SJSA1 (cell line): ENCODE results near the gene EFL1. TPM values are rescaled to one million over a fixed set of nuclear protein-coding genes. Genes with fewer than 3 reads are reported as not detected.
A peak's percentile ranks its signal among the peaks of the same experiment; 100 is the strongest.
"Not testable (repeated sequence)": the region's sequence is repeated elsewhere in the genome, so short reads cannot be mapped to it uniquely, and the experiment has no call there.

ENCODE experiments used
- DNase-seq, 2 experiments: peaks; one replicate each; pipeline ENCODE4 v3.0.0-alpha.2; 2015 to 2020; ENCODE audit warnings: low spot score in 2 of 2, low read depth in 1 of 2
- H3K27ac ChIP-seq: fragments of 250-450 bp; sonication (Bioruptor Pico); 2 replicates; pipeline ENCODE4 v1.5.1; 2020; ENCODE audit warnings: mild to moderate bottlenecking, moderate library complexity
- H3K27me3 ChIP-seq: fragments of 250-450 bp; sonication (Bioruptor Pico); replicated peaks from 2 replicates; pipeline ENCODE4 v1.5.1; 2020; ENCODE audit warnings: mild to moderate bottlenecking, moderate library complexity
- H3K36me3 ChIP-seq: fragments of 250-450 bp; sonication (Bioruptor Pico); 2 replicates; pipeline ENCODE4 v1.5.1; 2020; ENCODE audit warnings: mild to moderate bottlenecking
- H3K4me1 ChIP-seq: fragments of 250-450 bp; sonication (Bioruptor Pico); replicated peaks from 2 replicates; pipeline ENCODE4 v1.6.1; 2021; ENCODE audit warnings: mild to moderate bottlenecking
- H3K4me3 ChIP-seq: fragments of 250-450 bp; sonication (Bioruptor Pico); 2 replicates; pipeline ENCODE4 v1.5.1; 2020; ENCODE audit warnings: mild to moderate bottlenecking
- H3K9me3 ChIP-seq: fragments of 250-450 bp; sonication (Bioruptor Pico); replicated peaks from 2 replicates; pipeline ENCODE4 v1.5.1; 2020; ENCODE audit warnings: mild to moderate bottlenecking
- total RNA-seq: library from RNA; depleted of rRNA; stranded (reverse); fragments of >200 nt; shearing (Covaris generic); gene quantifications from 2 replicates; pipeline ENCODE4 v1.2.3, GENCODE V29; 2014; rRNA removed

The EFL1 gene
- 15.1 and 16.6 TPM in 2 replicates for total RNA-seq

DNA sequence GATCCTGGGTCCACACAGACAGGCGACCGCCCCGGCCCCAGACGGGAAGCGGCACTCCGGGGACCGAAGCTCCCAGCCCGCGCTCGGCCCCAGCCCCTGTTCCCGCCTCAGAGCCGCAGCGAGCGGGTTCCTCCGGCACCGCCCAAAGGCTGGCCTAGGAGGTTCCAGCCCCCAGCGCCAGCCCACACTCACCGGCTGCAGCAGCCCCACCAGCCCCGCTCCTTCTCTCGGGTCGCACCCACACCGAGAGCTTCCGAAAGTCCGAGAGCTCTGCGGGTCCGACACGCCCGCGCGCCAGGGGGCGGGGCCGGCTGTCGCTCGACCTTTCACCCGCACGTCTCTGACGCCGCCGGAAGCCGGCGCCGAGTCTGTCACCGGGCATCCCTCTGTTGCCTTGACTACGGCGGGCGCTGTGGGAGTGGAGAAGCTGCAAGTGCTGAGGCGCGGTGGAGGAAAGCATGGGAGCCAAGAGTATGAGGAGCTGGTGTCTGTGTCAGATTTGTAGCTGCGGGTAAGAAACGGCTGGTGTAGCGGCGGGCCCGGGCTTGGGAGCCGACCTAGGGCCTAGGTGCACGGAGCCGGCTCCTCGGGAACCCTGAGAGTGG is at the start of gene EFL1, which contains the start of gene SAXO2:
Gene EFL1, minus strand, starts transcription at position 313 of the 605 bp plus-strand sequence. CDS start 956 bp downstream, outside the sequence.
Gene SAXO2, plus strand, starts transcription at position 397 of the 605 bp plus-strand sequence. Its CDS starts 62 bp downstream, at position 459.
- H3K4me3 ChIP-seq: peak within 1 kb of the TSS; percentile 84
- peaks cover 9% of the 10 kb centered on the region; the same call in 1 of the 2 replicates for H3K4me1 ChIP-seq
- no peaks in the 10 kb centered on the region for H3K9me3 ChIP-seq
- H3K27me3 ChIP-seq: no peaks in the 10 kb centered on the region
- DNase-seq: peak; percentile 83 to 91
- peaks cover 18% of the 10 kb centered on the region for H3K36me3 ChIP-seq
- peak within 1 kb of the TSS; percentile 49 for H3K27ac ChIP-seq

DNA sequence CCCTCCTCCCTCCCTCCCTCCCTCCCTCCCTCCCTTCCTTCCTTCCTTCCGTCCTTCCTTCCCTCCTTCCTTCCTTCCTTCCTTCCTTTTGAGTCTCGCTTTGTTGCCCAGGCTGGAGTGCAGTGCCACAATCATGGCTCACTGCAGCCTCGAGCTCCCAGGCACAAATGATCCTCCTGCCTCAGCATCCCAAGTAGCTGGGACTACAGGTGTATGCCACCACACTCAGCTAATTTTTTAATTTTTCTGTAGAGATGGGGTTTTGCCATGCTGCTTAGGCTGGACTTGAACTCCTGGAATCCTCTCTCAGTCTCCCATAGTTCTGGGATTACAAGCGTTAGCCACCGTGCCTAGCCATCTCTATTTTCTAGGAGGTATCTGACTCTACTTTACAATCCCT is 48.8 kb upstream of the EFL1 start:
- H3K4me1 ChIP-seq, H3K4me3 ChIP-seq, H3K27ac ChIP-seq, H3K36me3 ChIP-seq, H3K27me3 ChIP-seq, H3K9me3 ChIP-seq, DNase-seq: not testable (repeated sequence)

DNA sequence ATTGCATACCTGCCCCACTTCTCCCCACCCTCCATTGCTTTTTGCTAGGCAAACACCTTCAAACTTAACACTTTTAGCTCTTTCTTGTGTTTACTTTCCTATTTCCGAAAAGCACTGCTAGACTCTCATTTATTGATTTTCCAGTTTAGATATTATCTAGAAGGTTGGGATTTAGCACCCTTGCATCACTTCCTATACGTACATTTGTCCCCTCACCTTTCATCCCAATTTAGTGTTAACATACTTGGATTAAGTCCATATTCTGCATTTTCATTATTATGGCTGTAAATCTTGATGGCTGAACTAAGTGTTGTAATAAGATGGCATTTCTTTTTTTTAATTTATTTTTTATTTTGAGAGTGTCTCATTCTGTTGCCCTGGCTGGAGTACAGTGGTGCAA is 47.3 kb upstream of the EFL1 start:
- Histone ChIP-seq H3K4me3 (no peak overlapping the region), H3K27ac (no peak overlapping the region), H3K27me3 (no peaks in the 10 kb centered on the region), H3K36me3 (no peaks in the 10 kb centered on the region), H3K4me1 (no peaks in the 10 kb centered on the region), H3K9me3 (no peaks in the 10 kb centered on the region)
- DNase-seq: no peak

DNA sequence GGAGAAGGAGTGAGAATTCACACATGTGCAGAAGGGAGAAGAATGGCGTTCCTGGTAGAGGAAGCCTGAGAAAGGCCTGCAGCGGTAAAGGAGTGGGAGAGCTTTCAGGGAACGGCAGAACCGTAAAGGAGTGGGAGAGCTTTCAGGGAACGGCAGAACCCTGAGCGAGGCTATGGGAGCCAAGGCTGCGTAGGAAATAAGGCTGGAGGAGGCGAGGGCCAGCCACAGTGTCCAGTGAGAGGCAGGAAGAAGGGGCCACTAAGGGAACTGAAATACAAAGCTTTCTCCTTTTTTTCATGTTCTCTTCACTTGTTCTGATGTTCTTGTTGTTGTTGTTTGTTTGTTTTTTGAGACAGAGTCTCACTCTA is 45.2 kb upstream of the EFL1 start:
- no peak overlapping the region for H3K27ac ChIP-seq
- no peaks in the 10 kb centered on the region for H3K4me1 ChIP-seq
- H3K36me3 ChIP-seq: no peaks in the 10 kb centered on the region
- no peak overlapping the region for H3K4me3 ChIP-seq
- no peaks in the 10 kb centered on the region for H3K9me3 ChIP-seq
- DNase-seq: peak in 1 of 2 experiments; percentile 10
- no peaks in the 10 kb centered on the region for H3K27me3 ChIP-seq

DNA sequence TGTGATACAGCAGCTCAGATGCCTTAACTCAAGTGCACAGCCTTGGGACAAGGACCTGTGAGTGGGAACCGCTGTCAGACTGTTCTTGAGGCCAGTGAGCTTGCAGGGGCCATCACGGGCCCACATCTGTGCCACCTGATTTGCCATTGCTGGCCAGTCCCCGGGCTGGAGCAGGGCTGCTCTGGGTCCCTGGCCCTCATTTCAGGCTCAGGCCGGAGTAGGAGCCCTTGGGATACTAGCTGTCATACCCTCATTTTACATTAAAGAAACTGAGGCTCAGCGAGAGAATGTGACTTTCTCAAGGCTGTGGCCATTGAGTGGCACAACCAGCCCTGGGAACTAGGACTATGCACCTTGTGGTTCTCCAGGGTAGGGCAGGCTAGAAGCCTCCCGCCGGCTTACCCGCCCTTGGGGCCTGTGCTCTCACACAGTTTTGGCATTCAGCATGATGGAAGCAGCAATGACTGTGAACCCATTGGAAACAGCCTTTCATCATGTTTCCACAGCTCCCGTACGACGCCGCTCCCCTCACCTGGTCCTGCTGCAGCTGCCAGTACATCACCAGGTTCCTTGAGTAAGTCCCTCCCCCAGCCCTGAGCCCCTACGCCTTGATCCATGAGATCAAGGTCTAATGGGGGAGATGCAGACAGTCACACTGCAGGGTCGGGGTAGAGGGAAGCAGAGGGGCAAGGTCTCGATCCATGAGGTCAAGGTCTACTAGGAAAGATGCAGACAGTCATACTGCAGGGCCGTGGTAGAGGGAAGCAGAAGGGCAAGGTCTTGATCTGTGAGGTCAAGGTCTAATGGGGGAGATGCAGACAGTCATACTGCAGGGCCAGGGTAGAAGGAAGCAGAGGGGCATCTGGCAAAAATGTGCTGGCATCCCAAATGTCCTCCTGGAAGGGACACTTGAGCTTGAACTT is 44.5 kb upstream of the EFL1 start:
- Histone ChIP-seq H3K9me3 (no peaks in the 10 kb centered on the region), H3K4me3 (no peak overlapping the region), H3K4me1 (no peaks in the 10 kb centered on the region), H3K27me3 (no peaks in the 10 kb centered on the region), H3K36me3 (no peaks in the 10 kb centered on the region), H3K27ac (no peak overlapping the region)
- peak in 1 of 2 experiments; percentile 32 for DNase-seq

DNA sequence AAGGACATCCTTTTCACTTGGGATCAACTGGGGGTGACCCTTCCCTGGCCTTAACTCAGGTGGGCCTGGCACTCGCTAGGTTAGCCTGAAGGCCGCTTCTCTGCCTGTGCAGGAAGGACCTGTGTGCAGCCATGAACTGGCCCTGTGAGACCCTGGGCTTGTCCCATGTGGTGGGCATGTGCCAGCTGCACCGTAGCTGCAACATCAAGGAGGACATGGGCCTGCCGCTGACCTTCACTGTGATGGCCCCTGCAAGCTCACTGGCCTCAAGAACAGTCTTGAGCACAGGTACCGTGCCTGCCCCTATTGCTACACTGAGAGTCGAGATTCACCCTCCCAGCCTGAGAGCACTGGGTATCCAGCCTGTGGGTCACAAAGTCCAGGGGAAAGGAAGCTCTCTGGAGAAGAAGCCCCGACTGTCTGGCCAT is 43.1 kb upstream of the EFL1 start:
- Histone ChIP-seq H3K9me3 (no peaks in the 10 kb centered on the region), H3K27me3 (no peaks in the 10 kb centered on the region), H3K36me3 (no peaks in the 10 kb centered on the region), H3K4me1 (no peaks in the 10 kb centered on the region), H3K27ac (no peak overlapping the region), H3K4me3 (no peak overlapping the region)
- no peak for DNase-seq

DNA sequence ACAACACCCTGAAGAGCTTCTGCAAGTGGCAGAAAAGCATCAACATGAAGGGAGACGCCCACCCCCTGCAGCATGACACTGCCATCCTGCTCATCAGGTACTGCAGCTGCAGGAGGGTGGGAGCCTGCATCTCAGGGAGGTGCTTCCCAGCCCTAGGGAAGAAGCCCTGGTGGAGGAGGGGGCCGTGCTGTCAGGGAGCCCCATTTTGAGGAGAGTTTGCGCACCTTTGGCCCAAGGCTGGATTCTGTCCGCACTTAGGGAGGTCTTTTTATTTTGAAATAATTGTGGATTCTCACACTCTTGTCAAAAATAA is 42.2 kb upstream of the EFL1 start:
- no peaks in the 10 kb centered on the region for H3K4me1 ChIP-seq
- no peaks in the 10 kb centered on the region for H3K36me3 ChIP-seq
- H3K4me3 ChIP-seq: no peak overlapping the region
- no peaks in the 10 kb centered on the region for H3K9me3 ChIP-seq
- DNase-seq: no peak
- no peak overlapping the region for H3K27ac ChIP-seq
- no peaks in the 10 kb centered on the region for H3K27me3 ChIP-seq

DNA sequence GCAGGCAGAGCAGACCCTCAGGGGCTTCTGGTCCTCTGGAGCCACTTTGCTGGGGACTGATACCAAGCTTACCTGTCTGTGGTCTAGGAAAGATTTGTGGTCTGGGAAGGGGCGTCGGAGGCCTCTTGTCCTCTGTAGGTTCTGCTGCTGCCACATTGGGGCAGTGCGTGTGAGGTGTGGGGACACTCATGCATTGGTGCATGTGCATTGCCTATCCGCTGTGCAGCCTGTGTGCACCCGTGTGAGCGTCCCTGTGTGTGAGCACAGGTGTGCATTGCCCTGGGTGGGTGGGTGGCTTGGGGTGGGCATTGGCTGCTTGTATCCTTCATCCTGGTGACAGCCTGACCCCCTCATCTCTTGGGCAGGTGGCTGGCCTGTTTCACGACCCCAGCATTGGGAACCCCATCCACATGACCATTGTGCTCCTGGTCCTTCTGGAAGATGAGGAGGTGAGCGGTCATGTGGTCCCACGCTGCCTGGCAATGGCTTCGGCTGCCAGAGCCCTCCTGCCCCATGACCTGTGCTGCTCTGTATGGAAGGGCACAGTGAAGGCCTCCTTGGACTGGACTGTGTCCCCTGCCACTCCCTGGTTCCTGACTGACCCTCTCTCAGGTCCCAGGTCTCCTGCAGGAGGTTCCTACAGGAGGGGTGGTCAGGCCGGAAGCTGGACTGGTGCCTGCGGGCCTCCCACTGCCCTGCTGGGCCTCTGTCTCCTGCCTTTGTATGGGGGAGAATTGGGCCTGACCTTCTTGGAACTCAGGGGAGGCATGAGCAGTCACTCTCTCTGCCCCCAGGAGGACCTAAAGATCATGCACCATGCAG is 41.6 kb upstream of the EFL1 start:
- Histone ChIP-seq H3K4me3 (no peak overlapping the region), H3K9me3 (no peaks in the 10 kb centered on the region)
- no peak for DNase-seq

DNA sequence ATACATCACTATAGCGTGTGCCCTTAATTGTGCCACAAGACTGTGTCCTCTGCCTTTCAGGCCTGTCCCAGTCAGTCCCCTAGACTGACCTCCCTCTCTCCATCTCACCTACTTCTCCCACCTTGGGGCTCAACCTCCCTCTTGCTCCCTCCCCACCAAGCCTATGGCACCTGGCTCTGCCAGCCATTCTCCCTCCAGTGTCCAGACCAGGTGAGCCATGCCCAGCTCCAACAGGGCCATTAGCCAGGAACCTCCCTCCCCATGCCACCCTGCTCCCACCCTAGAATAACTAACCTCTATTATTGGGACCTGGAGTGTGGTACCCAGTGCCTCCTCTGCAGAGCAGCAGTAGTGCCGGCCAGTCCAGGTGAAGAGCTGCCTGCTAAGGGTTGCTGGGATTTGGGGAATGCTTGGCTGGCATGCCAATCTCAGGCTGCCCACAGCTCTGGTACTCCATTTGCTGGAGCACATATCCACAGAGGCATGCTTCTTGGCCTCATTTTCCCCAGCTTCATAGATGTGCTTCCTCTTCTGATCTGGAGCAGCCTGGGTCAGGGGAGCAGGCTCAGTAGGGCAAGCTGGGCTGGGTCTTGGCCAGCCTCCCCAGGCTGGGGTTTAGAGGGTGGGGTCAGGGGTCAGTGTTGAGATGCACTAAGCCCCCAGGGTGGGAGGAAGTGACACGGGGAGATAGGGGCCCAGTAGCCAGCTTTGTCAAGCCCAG is 38.9 kb upstream of the EFL1 start:
- H3K4me3 ChIP-seq: no peak overlapping the region
- no peaks in the 10 kb centered on the region for H3K9me3 ChIP-seq
- DNase-seq: no peak
- no peak overlapping the region for H3K27ac ChIP-seq
- no peaks in the 10 kb centered on the region for H3K27me3 ChIP-seq
- H3K4me1 ChIP-seq: no peaks in the 10 kb centered on the region
- no peaks in the 10 kb centered on the region for H3K36me3 ChIP-seq

More for the DNA sequence above, 41.6 kb upstream of the EFL1 start:
- Histone ChIP-seq H3K27me3 (no peaks in the 10 kb centered on the region), H3K4me1 (no peaks in the 10 kb centered on the region), H3K27ac (no peak overlapping the region), H3K36me3 (no peaks in the 10 kb centered on the region)

DNA sequence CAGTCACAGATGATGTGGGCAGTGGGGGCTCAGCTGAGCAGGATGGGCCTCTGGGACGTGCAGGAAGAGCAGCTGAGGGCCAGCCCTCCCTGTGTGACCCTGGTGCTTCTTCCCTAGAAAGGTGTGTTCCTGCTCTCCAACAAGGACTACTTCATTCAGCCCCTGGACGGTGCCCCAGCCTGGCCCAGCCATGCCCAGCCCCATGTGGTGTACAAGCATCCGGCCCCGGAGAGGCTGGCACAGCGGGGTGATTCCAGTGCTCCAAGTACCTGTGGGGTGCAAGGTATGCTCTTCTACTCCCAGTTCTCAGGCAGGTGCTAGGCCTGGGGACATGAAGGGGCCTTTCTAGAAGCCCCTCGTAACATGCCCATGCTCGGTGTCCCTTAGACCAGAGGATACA is 38.3 kb upstream of the EFL1 start:
- no peaks in the 10 kb centered on the region for H3K36me3 ChIP-seq
- H3K27me3 ChIP-seq: no peaks in the 10 kb centered on the region
- H3K27ac ChIP-seq: no peak overlapping the region
- H3K4me3 ChIP-seq: no peak overlapping the region
- H3K9me3 ChIP-seq: no peaks in the 10 kb centered on the region
- no peaks in the 10 kb centered on the region for H3K4me1 ChIP-seq
- DNase-seq: no peak

DNA sequence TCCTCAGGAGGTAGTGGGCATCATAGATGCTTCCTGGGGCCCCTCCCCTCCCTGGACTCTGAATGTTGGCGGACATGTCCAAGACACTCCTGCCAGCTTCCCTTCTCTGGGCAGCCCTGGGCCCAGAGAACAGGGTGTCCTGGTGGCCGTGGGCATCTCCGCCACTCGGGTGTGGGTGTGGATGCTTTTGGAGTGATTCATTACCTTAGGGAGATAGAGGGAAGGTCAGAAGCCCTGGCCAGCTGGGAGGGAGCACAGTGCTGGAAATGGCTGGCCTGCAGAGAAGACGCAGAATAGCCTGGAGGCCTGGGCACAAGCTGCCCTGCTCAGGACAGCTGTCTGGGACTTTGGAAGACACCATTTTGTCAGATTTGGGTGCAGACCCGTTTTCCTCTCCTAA is 37.8 kb upstream of the EFL1 start:
- H3K27ac ChIP-seq: not testable (repeated sequence)

DNA sequence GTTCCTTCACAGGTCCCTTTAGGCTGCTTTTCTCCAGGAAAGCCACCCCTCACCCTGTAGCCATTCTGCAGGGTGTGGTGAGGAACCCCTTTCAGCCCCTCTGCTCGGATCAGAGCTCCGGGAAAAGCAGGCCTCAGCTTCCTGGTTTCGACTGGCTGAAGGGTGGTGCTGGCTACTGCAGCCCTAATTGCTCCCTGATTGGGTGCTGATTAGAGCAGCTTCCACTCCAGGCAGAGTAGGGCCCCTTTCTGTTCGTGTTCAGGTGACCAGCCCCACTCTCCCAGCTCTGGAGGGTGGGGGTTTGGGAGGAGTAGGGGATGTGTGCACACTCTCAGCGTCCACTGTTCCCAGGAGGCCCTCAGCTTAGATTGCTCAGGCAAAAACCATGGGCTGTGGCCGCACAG is 37.0 kb upstream of the EFL1 start:
- DNase-seq, H3K27ac ChIP-seq, H3K27me3 ChIP-seq, H3K4me1 ChIP-seq, H3K4me3 ChIP-seq, H3K36me3 ChIP-seq, H3K9me3 ChIP-seq: not testable (repeated sequence)

More for the DNA sequence above, 37.8 kb upstream of the EFL1 start:
- H3K27me3 ChIP-seq, H3K4me3 ChIP-seq, H3K9me3 ChIP-seq, DNase-seq, H3K36me3 ChIP-seq, H3K4me1 ChIP-seq: not testable (repeated sequence)

DNA sequence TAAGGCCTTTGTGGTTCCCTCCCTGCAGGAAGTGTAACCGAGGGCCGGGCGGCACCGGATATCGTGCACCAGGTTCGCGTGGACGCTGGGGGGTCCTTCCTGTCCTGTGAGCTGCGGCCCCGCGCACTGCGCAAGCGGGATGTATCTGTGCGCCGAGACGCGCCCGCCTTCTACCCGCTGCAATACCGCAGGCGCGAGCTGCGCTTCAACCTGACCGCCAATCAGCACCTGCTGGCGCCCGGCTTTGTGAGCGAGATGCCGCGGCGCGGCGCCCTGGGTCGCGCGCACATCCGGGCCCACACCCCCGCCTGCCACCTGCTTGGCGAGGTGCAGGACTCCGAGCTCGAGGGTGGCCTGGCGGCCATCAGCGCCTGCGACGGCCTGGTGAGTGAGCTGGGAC is 36.0 kb upstream of the EFL1 start:
- Histone ChIP-seq H3K36me3 (no peaks in the 10 kb centered on the region), H3K4me1 (no peaks in the 10 kb centered on the region), H3K4me3 (no peak overlapping the region), H3K27me3 (no peaks in the 10 kb centered on the region), H3K27ac (no peak overlapping the region), H3K9me3 (no peaks in the 10 kb centered on the region)
- DNase-seq: no peak
